DMS153 (cell line): ENCODE measurements around the gene ZMAT5.

Source experiments
- DNase-seq: peaks from one replicate; lab custom pipeline; 2025; lab: John Stamatoyannopoulos, UW

The ZMAT5 gene

DNA sequence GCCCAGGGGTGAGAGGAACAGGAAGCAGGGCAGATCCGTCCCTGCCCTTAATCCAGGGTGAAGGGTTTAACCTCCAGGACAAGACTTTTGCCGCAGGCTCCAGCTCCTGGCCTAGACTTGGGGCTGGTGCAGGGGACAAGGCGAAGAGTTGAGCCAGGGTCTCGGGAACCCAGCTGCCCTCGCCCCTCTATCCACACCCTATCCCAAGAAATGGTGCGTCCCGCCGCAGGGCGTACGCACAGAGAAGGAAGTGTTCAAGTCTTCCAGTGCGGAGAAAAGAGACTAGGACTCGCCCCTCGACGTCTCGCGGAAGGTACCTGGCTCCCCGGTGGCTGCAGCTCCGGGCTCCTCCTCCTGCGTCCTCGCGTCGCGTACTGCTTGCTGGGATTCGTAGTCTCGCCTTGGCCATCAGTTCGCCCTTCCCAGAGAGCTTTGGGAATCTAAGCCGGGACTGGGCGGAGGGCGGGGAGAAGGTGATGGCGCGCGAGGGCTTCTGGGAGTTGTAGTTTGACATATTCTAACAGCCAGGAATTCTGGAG, at the start of gene ZMAT5:
Gene ZMAT5, minus strand, starts transcription at position 376 of the 539 bp plus-strand sequence. CDS start 18,463 bp downstream, outside the sequence.
- DNase-seq, result peak; percentile 97

DNA sequence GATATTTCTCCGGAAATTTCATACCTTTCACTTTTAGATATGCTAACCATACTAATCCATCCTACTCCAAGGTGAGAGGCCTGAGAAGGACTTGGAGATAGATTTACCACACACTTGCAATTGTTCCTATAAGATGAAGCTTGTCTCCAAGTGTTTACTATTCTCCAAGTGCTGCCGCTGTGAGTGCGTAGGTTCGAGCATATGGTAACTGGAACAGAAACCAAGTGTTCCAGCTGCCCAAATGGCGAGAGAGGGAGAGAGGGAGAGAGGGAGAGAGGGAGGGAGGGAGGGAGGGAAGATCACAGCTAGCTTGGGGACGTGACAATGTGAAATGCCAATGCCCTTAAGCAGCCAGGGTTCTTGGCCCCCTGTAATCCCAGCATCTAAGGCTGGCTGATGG, 49.7 kb upstream of the ZMAT5 start:
- no peak for DNase-seq

GRCh38 chr22:29816128-29816527, 49.3 kb upstream of the ZMAT5 start:
- no peak for DNase-seq

GRCh38 chr22:29815580-29815979, 48.8 kb upstream of the ZMAT5 start:
- no peak for DNase-seq

- no peak for DNase-seq
Measured at GRCh38 chr22:29814003-29814402, 47.2 kb upstream of the ZMAT5 start.

- DNase-seq, result no peak
Measured at GRCh38 chr22:29813563-29813962, 46.8 kb upstream of the ZMAT5 start.

DNA sequence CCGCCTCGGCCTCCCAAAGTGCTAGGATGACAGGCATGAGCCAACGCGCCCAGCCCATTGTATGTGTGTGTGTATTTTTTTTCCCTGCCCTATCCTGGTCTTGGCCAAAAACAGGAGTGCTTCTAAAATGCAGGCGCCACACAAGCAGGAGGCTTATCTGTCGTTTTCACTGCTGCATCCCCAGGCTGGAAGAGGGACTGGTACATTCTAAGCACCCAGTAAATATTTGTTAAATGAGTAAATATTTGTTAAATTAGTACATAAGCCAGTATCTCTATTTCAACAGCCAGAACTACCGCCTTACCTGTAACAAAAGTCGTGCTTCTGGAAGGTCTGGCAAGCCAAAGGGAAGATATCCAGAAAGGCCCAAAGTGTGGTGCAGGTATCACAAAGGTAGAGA, 46.3 kb upstream of the ZMAT5 start:
- DNase-seq, result no peak

- no peak for DNase-seq
Measured at GRCh38 chr22:29811377-29811776, 44.6 kb upstream of the ZMAT5 start.

GRCh38 chr22:29810216-29810615, 43.4 kb upstream of the ZMAT5 start:
- no peak for DNase-seq

DNA sequence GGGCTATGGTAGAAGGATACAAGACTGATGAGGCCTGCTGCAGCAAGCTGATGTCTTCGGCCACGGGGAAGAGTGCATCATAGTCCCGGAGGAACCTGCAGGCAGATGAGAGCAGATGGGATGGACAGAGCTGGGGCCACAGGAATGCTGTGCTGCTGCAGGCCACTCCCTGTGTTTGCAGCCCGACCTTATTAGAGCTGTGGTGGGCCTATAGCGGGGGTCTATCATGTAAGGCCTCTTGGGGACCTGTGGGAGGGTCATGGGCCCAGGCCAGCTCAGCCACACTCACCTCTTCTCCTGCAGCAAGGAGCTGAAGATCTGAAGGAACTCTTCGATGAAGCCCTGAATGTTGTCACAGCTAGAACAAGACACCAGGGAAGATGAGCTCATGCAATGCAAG, 39.4 kb upstream of the ZMAT5 start:
- no peak for DNase-seq

- no peak for DNase-seq
Measured at GRCh38 chr22:29804985-29805384, 38.2 kb upstream of the ZMAT5 start.

GRCh38 chr22:29803190-29803589, 36.4 kb upstream of the ZMAT5 start:
- DNase-seq, result no peak

GRCh38 chr22:29801796-29802195, 35.0 kb upstream of the ZMAT5 start:
- no peak for DNase-seq

- no peak for DNase-seq
Measured at GRCh38 chr22:29801153-29801552, 34.3 kb upstream of the ZMAT5 start.

- DNase-seq, result peak; percentile 76
Measured at GRCh38 chr22:29799217-29799680, 32.4 kb upstream of the ZMAT5 start.

GRCh38 chr22:29798801-29799200, 32.0 kb upstream of the ZMAT5 start:
- DNase-seq, result peak; percentile 44

- no peak for DNase-seq
Measured at GRCh38 chr22:29798318-29798717, 31.5 kb upstream of the ZMAT5 start.

DNA sequence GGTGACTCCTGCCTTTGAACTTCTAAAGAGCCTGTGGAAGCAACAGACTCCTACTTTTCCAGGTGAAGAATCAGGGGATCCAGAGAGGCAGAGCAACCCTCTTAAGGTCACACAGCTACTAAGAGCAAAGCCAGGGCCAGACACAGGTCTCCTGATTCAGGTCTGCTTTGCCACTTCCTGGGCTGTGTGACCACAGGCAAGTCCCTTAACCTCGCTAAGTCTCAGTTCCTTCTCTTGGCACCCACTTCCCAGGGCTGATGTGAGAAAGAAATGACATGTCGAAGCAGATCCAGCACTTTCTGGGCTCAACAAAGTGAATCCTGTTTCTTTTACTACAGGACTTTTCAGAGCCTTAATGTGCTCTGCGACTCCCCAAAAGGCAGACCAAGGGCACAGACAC, 30.5 kb upstream of the ZMAT5 start:
- DNase-seq, result no peak

DNA sequence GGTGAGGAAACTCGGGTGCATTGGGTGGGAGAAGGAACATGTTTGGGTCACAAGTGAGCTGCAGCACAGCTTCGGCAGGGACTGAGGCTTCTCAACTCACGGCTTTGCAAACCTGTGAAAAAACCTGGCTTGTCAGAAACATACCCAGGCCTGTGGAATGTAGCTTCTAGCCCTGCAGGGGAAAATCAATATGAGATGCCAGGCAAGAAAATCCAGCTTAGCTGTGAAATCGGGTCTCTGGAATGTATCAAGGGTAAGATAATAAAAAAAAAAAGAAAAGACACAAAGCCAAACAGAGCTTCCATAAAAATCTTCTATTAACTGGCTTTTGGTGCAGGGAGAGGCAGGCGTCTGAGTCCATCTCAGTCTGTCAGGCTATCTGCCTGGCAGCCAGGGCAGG, 28.9 kb upstream of the ZMAT5 start:
- no peak for DNase-seq

- DNase-seq, result no peak
Measured at GRCh38 chr22:29793396-29793795, 26.6 kb upstream of the ZMAT5 start.

DNA sequence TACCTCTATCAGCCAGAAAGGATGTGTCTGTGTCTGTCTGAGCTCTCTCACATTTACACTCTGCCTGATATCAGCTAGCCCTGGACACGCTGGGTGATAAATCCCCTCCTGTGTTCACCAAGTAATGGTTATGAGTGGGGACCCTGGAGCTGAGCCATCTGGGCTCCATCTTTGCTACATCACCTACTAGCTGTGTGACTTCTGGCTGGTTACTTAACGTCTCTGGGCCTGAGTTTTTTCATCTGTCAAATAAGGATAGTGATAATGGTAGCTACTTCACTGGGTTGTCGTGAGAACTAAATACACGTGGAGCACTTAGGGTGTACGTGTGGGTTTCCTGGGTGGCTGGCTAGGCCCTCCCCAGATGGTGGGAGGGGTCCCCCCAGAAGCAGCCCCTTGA, 23.3 kb upstream of the ZMAT5 start:
- DNase-seq, result no peak

GRCh38 chr22:29788339-29789279, 21.8 kb upstream of the ZMAT5 start:
- no peak for DNase-seq

DNA sequence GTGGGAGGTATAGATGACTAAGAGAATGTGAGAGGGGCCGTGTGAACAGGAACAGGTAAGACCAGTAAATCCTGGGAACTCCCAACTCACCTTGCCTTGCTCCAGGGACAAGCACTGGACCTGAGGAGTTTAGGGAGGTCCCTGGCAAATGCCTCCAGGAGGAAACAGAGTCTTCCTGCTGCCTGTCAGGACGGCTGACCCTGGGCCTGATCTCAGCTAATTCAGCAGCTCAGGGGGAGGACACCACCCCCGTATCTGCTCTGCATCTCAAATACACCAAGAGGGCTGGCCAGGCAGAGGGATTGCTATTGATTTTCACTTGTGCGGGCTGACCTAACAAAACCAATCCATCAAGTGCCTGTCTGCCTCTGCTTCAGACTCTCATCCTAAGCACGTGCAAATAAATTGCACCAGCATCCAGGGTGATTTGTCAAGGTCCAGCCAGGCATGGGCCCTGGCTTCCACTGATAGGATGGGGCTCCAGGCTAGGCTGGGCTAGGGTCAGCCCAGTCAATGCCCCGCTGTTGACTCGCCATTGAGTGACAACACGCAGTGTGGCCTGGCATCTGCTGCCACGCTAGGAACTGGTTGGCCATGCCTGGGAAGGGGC, 20.7 kb upstream of the ZMAT5 start:
- no peak for DNase-seq
